GM12892 (cell line): ENCODE measurements around the gene CADPS.

ENCODE experiments used
- POLR2A ChIP-seq: IDR thresholded peaks from 2 replicates; pipeline ENCODE4 v1.6.1; 2011; ENCODE audit warnings: low read depth, low read length, control low read depth
- POLR2AphosphoS5 ChIP-seq: IDR thresholded peaks from 2 replicates; pipeline ENCODE4 v1.6.1; 2011; ENCODE audit warnings: low read depth, low read length, control low read depth
- TAF1 ChIP-seq: IDR thresholded peaks from 2 replicates; pipeline ENCODE4 v1.6.1; 2011; ENCODE audit warnings: low read depth, mild to moderate bottlenecking, control low read depth, low read length, borderline replicate concordance

- TF ChIP-seq POLR2AphosphoS5 (no peak), POLR2A (no peak), TAF1 (no peak)
Measured at GRCh38 chr3:62675492-62675891, 199.7 kb downstream of the CADPS start.
